ENCODE results near the gene XYLT1.

GRCh38 chr16:17426451-17426850 is 44.3 kb downstream of the XYLT1 start:
- TF ChIP-seq, protein P1, sequence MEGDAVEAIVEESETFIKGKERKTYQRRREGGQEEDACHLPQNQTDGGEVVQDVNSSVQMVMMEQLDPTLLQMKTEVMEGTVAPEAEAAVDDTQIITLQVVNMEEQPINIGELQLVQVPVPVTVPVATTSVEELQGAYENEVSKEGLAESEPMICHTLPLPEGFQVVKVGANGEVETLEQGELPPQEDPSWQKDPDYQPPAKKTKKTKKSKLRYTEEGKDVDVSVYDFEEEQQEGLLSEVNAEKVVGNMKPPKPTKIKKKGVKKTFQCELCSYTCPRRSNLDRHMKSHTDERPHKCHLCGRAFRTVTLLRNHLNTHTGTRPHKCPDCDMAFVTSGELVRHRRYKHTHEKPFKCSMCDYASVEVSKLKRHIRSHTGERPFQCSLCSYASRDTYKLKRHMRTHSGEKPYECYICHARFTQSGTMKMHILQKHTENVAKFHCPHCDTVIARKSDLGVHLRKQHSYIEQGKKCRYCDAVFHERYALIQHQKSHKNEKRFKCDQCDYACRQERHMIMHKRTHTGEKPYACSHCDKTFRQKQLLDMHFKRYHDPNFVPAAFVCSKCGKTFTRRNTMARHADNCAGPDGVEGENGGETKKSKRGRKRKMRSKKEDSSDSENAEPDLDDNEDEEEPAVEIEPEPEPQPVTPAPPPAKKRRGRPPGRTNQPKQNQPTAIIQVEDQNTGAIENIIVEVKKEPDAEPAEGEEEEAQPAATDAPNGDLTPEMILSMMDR (IDR thresholded peaks at IDR 0.05; ENCODE audit: control extremely low read depth in 1 of 3, insufficient read depth in 1 of 3, low read depth in 1 of 3, low read length in 3 of 3), result no peak
- no peak for TF ChIP-seq SAP30 (IDR thresholded peaks at IDR 0.05; ENCODE audit: insufficient read depth, insufficient replicate concordance, low read length)
- TF ChIP-seq ZNF274 (IDR thresholded peaks at IDR 0.05; ENCODE audit: borderline replicate concordance, extremely low read depth, low read length), result no peak
- TF ChIP-seq TAF1 (IDR thresholded peaks at IDR 0.05; ENCODE audit: low read depth, low read length), result no peak
- no peak for TF ChIP-seq EZH2 (IDR thresholded peaks at IDR 0.05; ENCODE audit: low read depth, low read length, severe bottlenecking)
- no peak for TF ChIP-seq NRF1 (IDR thresholded peaks at IDR 0.05; ENCODE audit: low read depth, low read length)
- TF ChIP-seq MAFK (IDR thresholded peaks at IDR 0.05; ENCODE audit: low read depth, low read length), result no peak
- no peak for TF ChIP-seq SP1 (IDR thresholded peaks at IDR 0.05; ENCODE audit: low read depth, low read length)
- TF ChIP-seq, protein P2, sequence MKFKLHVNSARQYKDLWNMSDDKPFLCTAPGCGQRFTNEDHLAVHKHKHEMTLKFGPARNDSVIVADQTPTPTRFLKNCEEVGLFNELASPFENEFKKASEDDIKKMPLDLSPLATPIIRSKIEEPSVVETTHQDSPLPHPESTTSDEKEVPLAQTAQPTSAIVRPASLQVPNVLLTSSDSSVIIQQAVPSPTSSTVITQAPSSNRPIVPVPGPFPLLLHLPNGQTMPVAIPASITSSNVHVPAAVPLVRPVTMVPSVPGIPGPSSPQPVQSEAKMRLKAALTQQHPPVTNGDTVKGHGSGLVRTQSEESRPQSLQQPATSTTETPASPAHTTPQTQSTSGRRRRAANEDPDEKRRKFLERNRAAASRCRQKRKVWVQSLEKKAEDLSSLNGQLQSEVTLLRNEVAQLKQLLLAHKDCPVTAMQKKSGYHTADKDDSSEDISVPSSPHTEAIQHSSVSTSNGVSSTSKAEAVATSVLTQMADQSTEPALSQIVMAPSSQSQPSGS (IDR thresholded peaks at IDR 0.05; ENCODE audit: low read length), result no peak
- TF ChIP-seq POLR2AphosphoS5 (IDR thresholded peaks at IDR 0.05; ENCODE audit: low read depth, low read length), result no peak
- TF ChIP-seq JUND (IDR thresholded peaks at IDR 0.05; ENCODE audit: low read length), result no peak
- TF ChIP-seq YY1 (IDR thresholded peaks at IDR 0.05; ENCODE audit: low read depth, low read length), result no peak

Measured in H1 (cell line).